H7 (cell line): Measurements from ENCODE around the gene NAPB. TPM values are rescaled to one million over a fixed set of nuclear protein-coding genes. Genes with fewer than 3 reads are reported as not detected.

Experiments
- DNase-seq: peaks from one replicate; pipeline ENCODE4 v3.0.0; 2012
- H3K27me3 ChIP-seq: 2 replicates; pipeline ENCODE4 v1.6.0; 2011; ENCODE audit warnings: mild to moderate bottlenecking, low read length; ENCODE audit not compliant: control insufficient read depth, insufficient read depth
- H3K36me3 ChIP-seq: replicated peaks from 2 replicates; pipeline ENCODE4 v1.5.1; 2011; ENCODE audit warnings: low read length; ENCODE audit not compliant: control insufficient read depth, insufficient read depth
- H3K4me3 ChIP-seq: 2 replicates; pipeline ENCODE4 v1.5.1; 2011; ENCODE audit warnings: low read depth, mild to moderate bottlenecking, control low read depth, low read length, moderate library complexity; ENCODE audit not compliant: insufficient read depth
- total RNA-seq: library from RNA; depleted of rRNA; stranded (reverse); fragments of >200 nt; shearing (Covaris generic); gene quantifications from 2 replicates; pipeline ENCODE4 v1.2.3, GENCODE V29; 2014

NAPB gene
- total RNA-seq, 1 experiment from 2014 or later: 4.8 TPM

DNA sequence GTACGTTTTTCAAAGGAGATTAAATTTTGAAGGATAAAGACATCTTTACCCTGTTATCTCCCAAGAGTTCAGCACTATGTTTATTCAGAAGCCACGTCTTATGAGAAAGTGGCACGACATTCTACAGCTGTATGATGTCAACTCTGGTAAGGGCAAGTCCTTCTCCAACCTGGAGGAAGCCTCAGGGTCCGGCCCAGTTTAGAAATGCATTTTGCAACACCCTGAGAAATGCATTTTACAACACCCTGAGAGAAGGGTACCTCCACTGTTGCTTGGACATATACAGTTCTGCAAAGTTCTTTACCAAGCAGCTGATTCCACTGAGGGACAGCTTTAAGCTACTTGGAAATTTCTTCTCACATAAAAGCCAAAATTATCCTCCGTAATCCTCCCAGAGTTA lies 17.5 kb downstream of the NAPB start:
- no peak for DNase-seq
- Histone ChIP-seq H3K27me3 (no peaks in the 10 kb centered on the region), H3K4me3 (no peak overlapping the region)

DNA sequence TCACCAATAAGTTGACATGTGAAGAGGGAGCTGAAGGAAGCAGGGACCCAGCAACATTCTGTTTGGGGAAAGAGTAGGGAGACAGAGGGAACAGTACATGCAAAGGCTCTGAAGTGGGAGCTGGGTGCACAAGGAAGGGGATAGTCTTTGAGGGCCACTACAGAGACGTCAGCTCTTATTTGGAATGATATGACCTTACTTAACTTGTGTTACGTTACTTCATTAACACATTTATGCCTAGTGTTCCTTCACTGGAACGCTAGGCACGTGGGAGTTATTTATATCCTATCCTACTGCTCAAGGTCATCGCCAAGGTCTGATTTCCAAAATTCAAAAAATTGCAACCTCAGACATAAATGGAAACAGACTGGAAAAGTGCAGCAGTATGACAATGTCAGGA lies 20.2 kb downstream of the NAPB start:
- H3K4me3 ChIP-seq: no peak overlapping the region
- H3K27me3 ChIP-seq: no peaks in the 10 kb centered on the region
- no peaks in the 10 kb centered on the region; the same call in none of the 2 replicates for H3K36me3 ChIP-seq
- DNase-seq: no peak

More for the DNA sequence above, 17.5 kb downstream of the NAPB start:
- no peaks in the 10 kb centered on the region; the same call in none of the 2 replicates for H3K36me3 ChIP-seq

DNA sequence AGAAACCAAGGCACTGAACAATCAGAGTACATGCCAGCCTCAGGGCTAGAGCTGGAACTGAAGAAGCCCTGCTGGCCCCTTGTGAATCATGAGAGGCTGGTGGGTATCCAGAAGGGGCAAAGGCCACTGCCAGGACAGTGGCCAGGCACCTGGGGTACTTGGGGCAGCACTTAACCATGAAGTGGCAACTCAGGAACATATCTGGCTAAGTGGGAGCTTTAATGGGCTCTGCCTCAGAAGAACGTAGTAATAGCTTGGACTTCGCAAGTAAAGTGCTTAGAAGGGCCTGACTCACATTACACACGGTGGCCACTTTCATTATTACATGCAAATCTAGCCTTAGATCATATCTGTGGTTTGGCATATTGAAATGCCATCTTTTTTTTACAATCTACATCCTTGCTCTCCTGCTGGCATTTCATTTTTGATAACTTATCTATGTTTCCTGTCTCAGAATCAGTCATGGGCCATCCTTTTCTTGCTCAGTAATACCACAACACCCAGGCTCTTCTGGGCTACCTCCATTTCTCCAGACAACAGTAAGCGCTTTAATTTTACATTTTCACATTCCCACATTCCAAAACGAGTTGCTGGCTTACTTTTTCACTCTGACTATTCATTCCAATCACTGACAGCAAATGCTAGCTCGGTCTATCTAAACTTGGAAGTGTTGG lies 21.6 kb downstream of the NAPB start:
- Histone ChIP-seq H3K27me3 (no peaks in the 10 kb centered on the region), H3K36me3 (peaks cover under 1% of the 10 kb centered on the region), H3K4me3 (no peak overlapping the region)
- DNase-seq: no peak

DNA sequence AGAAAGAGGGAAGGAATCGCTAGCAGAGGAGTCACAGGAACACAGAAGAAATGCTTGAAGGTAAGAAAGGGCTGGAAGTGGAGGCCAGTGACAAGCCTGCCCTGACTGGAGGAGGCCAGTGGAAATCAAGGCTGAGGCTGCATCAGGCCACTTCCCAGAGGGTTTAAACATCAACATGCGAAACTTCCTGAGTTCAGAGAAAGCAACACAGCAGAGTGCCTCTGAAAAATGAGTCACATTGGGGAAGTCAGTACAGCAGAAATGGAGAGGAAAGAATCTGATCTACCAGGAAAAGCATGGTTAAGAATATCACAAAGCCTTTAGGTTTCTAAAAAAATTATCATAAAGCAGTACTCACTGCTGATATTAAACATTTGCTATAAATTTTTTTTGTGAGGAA lies 23.3 kb downstream of the NAPB start:
- H3K27me3 ChIP-seq: no peaks in the 10 kb centered on the region
- no peak for DNase-seq
- peaks cover 9% of the 10 kb centered on the region for H3K36me3 ChIP-seq
- H3K4me3 ChIP-seq: no peak overlapping the region

DNA sequence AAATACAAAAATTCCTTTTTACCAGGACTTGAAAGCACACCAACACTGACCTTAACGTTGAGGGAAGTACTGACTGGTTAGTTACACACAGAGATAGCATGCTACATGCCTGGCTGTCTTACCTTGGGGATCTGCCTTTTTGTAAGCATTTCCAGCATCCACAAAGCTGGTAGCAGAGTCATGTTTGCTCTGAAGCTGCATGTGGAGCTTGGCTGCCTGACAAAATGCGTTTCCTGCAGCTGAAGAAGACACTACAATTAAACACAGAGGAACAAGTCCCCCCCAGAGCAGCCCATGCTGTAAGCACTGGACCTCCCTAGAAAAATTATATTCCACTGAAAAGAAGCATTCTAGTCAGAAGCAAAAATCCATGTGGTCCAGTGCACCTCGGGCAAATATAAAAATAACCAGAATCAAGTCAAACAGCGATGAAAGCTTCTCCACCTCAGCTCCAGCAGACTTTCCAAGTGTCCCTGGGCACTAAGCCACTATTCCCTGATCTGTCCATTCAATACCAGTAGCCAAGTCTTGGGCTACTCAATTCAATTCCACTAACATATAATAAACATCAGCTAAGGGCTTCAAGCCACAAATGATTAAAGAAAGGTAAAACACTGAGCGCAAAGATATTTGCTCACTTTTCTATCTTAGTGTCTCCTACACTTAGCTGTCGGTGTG lies 24.2 kb downstream of the NAPB start:
- no peak for DNase-seq
- H3K36me3 ChIP-seq: peaks cover 9% of the 10 kb centered on the region
- no peak overlapping the region for H3K4me3 ChIP-seq
- no peaks in the 10 kb centered on the region for H3K27me3 ChIP-seq

DNA sequence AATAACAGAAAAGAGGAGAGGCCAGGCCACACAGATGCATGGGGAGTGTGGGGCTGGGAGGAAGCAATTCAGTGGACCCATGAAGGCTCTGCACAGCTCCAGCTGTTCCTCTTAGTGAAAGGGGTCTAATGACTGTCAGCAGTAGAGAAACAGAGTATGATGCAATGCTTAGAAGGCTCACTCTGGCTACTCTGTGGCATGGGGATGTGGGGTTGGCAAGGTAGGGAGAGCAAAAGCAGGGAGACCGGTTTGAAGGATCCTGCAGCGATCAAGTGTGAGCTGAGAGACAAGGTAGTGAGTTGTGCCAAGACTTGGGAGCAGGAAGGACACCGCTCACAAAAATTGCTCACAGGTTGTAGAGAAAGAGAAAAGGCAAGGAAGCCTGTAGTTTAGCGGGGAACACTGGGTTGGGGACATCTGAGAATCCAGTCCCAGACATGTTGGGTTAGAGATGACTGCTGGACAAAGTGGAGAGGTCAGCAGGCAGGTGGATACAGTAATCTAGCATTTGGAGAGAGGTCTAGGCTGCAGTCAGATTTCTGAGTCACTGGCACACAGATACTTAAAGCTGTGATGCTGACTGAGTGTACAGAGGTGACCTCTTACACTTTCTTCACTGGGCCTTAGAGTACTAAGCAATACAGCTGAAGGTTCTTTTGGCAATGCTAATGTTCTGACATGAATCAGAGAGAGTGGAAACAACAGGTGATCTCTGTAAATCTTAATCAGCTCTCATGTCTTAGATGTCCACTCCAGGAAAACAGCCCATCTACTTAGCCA lies 27.1 kb downstream of the NAPB start:
- Histone ChIP-seq H3K4me3 (no peak overlapping the region), H3K36me3 (peaks cover 9% of the 10 kb centered on the region), H3K27me3 (no peaks in the 10 kb centered on the region)
- no peak for DNase-seq

DNA sequence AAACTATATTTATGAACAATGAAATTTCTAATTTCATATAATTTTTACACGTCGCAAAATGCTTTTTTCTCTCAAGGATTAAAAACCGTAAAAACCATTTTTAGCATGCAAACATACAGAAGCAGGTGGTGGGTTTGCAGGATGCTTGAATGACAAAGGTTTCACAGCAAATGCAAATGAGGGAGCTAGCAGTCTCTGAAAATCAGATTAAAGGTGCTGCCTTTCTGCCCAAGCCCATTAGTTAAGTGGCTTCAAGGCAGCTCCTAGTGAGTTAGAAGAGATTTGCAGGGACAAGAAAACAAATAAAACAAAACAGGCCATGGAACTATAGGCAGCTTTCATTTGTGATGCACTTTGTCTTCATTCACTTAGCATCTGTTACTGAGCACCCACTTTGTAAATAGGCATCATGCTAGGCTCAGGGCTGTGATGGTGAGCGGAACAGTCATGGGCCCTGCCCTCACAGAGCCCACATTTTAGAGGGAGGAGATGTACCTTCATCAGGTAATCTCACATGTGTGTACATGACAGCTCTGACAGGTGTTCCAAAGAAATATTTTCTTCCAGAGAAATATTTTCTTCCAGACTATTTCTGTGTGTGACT lies 29.5 kb downstream of the NAPB start:
- peak; percentile 27 for DNase-seq
- H3K27me3 ChIP-seq: no peaks in the 10 kb centered on the region
- H3K36me3 ChIP-seq: peaks cover 9% of the 10 kb centered on the region
- no peak overlapping the region for H3K4me3 ChIP-seq

DNA sequence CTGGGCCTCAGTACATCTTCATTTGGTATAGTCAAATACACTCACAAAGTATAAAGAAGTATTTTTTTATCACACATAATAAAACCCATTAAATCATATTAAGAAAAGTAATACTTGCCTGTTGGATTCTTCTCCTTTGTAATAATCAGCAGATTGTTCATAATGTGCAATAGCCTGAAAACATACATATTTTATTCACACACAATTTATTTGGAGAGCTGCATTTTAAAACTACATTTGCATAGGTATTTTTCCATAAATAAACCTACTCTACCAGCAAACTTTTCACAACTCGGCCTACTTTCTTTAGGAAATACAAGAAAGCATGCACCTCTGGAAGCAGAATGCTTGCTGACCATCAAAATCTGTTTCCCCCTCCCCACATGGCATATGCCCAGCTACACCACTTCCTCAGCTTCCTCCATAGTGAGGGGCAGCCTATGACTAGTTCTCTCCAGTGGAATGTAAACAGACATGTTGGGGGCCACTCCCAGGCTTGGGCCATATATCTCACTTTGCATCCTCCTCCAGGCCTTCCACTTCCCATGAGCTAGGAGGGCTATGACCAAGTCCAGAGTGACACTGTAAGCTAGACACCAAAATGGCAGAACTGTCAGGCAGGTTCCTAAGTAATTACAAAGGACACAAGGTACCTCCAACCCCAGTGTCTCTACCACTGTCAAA lies 31.1 kb downstream of the NAPB start:
- Histone ChIP-seq H3K36me3 (peaks cover 9% of the 10 kb centered on the region), H3K27me3 (no peaks in the 10 kb centered on the region), H3K4me3 (no peak overlapping the region)
- no peak for DNase-seq

DNA sequence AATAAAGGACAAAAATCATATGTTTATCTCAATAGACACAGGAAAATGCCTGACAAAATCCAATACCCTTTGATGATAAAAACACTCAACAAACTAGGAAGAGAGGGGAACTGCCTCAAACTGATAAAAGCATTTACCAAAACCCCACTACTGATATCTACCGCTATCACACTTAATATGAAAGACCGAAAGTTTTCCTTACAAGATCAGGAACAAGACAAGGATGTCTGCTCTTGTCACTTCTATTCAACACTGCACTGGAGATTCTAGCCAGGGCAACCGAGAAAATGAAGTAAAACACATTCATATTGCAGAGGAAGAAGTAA lies 34.2 kb downstream of the NAPB start:
- Histone ChIP-seq H3K36me3 (no peaks in the 10 kb centered on the region; the same call in none of the 2 replicates), H3K27me3 (no peaks in the 10 kb centered on the region), H3K4me3 (no peak overlapping the region)
- no peak for DNase-seq

DNA sequence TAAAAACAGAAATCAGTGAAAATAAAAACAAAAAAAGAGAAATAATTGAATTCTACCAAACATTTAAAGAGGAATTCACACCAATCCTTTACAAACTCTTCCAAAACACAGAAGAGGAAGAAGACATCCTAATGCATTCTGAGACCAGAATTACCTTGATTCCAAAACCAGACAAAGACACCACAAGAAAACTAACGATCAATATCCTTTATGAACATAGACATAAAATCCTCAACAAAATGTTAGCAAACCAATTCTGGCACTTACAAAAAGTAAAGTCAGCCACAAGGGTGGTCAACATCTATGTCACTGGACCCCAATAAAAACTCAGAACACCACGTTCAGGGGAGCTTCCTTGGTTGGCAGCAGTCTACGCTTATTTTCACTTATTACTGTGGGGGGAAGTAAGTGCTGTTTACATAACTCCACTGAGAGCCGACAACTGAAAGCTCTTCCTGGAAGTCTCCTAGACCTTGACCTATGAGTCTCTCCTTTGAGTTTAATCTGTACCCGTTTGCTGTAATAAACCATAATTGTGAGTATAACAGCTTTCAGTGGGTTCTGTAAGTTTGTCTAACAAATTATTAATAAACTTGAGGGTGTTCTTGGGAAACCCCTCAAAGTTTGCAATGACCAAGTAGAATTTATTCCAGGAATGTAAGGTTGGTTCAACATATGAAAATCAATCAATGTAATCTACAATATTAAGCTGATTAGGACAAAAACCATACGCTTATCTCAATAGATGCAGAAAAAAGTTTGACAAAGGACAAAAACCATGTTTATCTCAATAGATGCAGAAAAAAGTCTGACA lies 34.8 kb downstream of the NAPB start:
- no peak for DNase-seq
- H3K4me3 ChIP-seq: no peak overlapping the region
- no peaks in the 10 kb centered on the region for H3K27me3 ChIP-seq
- no peaks in the 10 kb centered on the region; the same call in none of the 2 replicates for H3K36me3 ChIP-seq

DNA sequence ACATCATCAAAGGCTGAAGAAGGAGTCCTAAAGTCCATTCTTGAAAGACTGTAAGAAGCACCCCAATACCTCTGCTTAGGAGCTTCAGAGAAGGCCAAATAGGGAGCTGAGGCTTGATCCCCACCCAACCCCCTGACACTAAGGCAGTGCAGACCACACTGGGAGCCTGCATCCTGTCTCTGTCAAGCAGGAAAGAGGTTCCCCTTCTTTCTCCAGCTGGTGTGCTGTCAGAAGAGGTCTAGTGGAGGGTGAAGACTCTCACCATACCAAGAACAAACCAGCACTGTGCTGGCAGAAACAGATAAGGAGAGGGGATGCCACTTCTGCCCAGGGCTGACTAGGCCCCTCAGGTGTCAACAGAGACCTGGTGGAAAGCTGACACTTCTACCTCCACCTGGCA lies 39.4 kb downstream of the NAPB start:
- Histone ChIP-seq H3K36me3 (peaks cover 7% of the 10 kb centered on the region), H3K27me3 (no peaks in the 10 kb centered on the region), H3K4me3 (no peak overlapping the region)
- DNase-seq: no peak

DNA sequence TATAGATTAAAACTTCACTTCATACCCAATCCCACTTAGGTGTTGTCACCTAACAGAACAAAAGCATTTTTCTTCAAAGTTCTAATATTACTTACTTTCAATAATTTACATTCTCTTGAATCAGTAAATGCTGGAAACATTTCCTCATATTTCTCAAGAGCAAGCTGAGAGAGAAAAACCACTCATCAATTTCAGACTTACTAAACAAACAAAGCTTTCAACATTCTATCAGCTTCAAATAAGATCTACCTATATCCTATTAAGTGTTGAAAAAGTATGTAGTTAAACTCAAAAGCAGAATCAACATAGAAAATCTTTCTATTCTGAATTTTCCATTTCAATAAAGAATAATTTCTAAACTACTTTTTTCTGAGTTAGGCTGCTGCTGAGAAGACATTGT lies 41.5 kb downstream of the NAPB start:
- DNase-seq: no peak
- peaks cover 9% of the 10 kb centered on the region for H3K36me3 ChIP-seq
- no peaks in the 10 kb centered on the region for H3K27me3 ChIP-seq
- no peak overlapping the region for H3K4me3 ChIP-seq

DNA sequence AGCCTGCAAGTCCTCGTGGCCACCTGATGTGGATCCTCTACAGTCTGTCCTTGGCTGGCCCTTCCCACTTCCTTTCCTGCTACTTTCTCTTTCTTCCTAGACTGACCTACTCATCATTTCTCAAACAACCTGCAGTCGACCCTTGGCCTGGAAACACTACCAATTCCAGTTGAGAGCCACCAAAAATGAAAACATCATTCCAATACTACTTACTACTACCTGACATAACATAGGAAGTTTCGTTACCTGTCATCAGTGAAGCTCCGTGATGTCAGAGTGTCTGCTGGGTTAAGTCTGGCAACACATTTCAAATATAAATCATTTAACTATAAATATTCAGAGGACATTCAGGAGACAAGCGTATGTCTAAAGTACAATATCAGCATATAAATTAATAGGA lies 45.5 kb downstream of the NAPB start:
- peaks cover 21% of the 10 kb centered on the region for H3K36me3 ChIP-seq
- H3K4me3 ChIP-seq: no peak overlapping the region
- no peak for DNase-seq
- H3K27me3 ChIP-seq: no peaks in the 10 kb centered on the region

DNA sequence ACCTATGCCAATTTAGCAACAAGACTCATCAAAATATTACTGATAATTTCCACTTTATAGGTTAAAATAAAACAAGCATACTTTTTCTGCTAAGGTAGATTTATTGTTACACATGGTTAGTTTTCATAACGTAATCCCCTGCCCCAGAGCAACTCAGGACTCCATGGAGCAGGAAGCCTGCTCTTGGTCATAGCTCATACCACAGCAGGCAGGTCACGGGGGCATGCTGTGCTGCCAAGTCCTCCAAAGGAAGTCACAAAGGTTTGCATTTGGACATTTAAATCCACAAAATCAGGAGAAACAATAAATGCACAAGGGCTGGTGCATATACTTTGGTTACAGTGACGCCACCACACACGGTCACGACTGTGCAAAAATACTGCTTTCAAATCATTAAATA lies 46.8 kb downstream of the NAPB start:
- DNase-seq: no peak
- Histone ChIP-seq H3K27me3 (no peaks in the 10 kb centered on the region), H3K4me3 (no peak overlapping the region), H3K36me3 (peaks cover 30% of the 10 kb centered on the region)
